Subcutaneous adipose tissue (tissue), 4 donors: ENCODE data around the gene PLAA. TPM values are rescaled to one million over a fixed set of nuclear protein-coding genes. Genes with fewer than 3 reads are reported as not detected.

Experiments
- total RNA-seq, 4 donors: library from RNA; depleted of rRNA; stranded (reverse); fragments of >200 nt; gene quantifications; one replicate each; pipeline ENCODE4 v1.1.0, GENCODE V29; 2016
- TF ChIP-seq, protein P1 (sequence below): fragments of 450-650 bp; IDR thresholded peaks from one replicate; pipeline ENCODE4 v1.5.1; 2016; ENCODE audit warnings: low read depth, mild to moderate bottlenecking, control low read depth, antibody characterized with exemption, moderate library complexity

PLAA gene
- total RNA-seq, 4 donors from 2014 or later, result 24.3 to 31.1 (median 27.2) TPM

DNA sequence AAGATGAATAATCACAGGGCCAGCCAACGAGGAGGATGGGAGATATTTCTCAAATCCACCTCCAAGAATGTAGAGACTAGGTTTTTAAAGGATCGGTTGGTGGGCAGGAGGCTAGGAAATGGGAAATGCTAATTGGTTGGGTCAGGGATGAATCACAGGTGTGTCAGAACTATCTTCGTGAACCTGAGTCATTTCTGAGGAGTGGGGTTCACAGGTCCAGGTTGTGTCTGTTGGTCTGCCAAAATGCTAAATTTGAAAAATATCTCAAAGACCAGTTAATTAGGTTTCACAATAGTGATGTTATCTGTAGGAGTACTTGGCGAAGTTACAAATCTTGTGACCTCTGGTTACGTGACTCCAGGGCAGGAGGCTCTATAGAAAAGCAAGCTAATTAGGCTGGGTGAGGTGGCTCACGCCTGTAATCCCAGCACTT, 2.6 kb upstream of the PLAA start:
- TF ChIP-seq, protein P1, sequence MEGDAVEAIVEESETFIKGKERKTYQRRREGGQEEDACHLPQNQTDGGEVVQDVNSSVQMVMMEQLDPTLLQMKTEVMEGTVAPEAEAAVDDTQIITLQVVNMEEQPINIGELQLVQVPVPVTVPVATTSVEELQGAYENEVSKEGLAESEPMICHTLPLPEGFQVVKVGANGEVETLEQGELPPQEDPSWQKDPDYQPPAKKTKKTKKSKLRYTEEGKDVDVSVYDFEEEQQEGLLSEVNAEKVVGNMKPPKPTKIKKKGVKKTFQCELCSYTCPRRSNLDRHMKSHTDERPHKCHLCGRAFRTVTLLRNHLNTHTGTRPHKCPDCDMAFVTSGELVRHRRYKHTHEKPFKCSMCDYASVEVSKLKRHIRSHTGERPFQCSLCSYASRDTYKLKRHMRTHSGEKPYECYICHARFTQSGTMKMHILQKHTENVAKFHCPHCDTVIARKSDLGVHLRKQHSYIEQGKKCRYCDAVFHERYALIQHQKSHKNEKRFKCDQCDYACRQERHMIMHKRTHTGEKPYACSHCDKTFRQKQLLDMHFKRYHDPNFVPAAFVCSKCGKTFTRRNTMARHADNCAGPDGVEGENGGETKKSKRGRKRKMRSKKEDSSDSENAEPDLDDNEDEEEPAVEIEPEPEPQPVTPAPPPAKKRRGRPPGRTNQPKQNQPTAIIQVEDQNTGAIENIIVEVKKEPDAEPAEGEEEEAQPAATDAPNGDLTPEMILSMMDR, result no peak

- TF ChIP-seq, protein P1, result no peak
Measured at GRCh38 chr9:26947736-26948135, 694 bp upstream of the PLAA start.

DNA sequence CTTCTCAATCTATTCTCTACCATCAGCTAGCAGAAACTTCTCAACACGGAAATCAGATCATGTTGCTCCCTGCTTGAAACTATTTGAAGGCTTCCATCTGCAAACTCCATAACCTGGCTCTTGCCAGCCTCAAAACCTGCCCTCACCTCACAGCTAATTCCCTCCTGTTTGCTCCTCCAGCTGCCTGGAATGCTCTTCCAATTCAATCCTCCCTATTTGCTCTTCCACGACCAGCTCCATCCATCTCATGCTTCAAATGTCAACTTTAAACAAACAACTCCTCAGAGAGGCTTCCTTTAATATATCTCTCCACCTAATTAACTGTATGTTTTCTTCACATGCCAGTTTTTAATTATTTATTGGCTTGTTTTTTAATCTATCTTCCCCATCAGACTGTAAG, 1.5 kb downstream of the PLAA start:
- TF ChIP-seq, protein P1, result no peak

GRCh38 chr9:26940779-26941178, 6.3 kb downstream of the PLAA start:
- TF ChIP-seq, protein P1, result no peak

GRCh38 chr9:26939955-26940711, 6.9 kb downstream of the PLAA start:
- TF ChIP-seq, protein P1, result no peak

- TF ChIP-seq, protein P1, result no peak
Measured at GRCh38 chr9:26937816-26938371, 9.1 kb downstream of the PLAA start.

- TF ChIP-seq, protein P1, result no peak
Measured at GRCh38 chr9:26935847-26936246, 11.2 kb downstream of the PLAA start.
